ENCODE data around the gene SIVA1.

SIVA1 gene

GRCh38 chr14:104742586-104743455, 10.1 kb upstream of the SIVA1 start:
- H3K9me3 ChIP-seq, result no peaks in the 10 kb centered on the region
- no peak overlapping the region for H3K4me3 ChIP-seq (ENCODE audit: low read depth in 1 of 2, low read length in 1 of 2)
- H3K4me1 ChIP-seq (ENCODE audit: control insufficient read depth in 1 of 2, insufficient read depth in 1 of 2, low read depth in 1 of 2, low read length in 1 of 2), result no peaks in the 10 kb centered on the region
- no peaks in the 10 kb centered on the region for H3K36me3 ChIP-seq
- no peak overlapping the region for H3K27ac ChIP-seq
- no peaks in the 10 kb centered on the region for H3K27me3 ChIP-seq
- no peak for TF ChIP-seq CTCF (IDR thresholded peaks at IDR 0.05)

- H3K27me3 ChIP-seq, result no peaks in the 10 kb centered on the region
- no peaks in the 10 kb centered on the region for H3K36me3 ChIP-seq
- H3K4me3 ChIP-seq (ENCODE audit: low read depth in 1 of 2, low read length in 1 of 2), result no peak overlapping the region
- no peak overlapping the region for H3K27ac ChIP-seq
- no peaks in the 10 kb centered on the region for H3K9me3 ChIP-seq
- H3K4me1 ChIP-seq (ENCODE audit: control insufficient read depth in 1 of 2, insufficient read depth in 1 of 2, low read depth in 1 of 2, low read length in 1 of 2), result no peaks in the 10 kb centered on the region
- no peak for TF ChIP-seq CTCF (IDR thresholded peaks at IDR 0.05)
Measured at GRCh38 chr14:104743461-104744380, 9.2 kb upstream of the SIVA1 start.

GRCh38 chr14:104744484-104744883, 8.5 kb upstream of the SIVA1 start:
- Histone ChIP-seq H3K4me1 (ENCODE audit: control insufficient read depth in 1 of 2, insufficient read depth in 1 of 2, low read depth in 1 of 2, low read length in 1 of 2) (no peaks in the 10 kb centered on the region), H3K27ac (no peak overlapping the region), H3K9me3 (no peaks in the 10 kb centered on the region), H3K36me3 (no peaks in the 10 kb centered on the region), H3K4me3 (ENCODE audit: low read depth in 1 of 2, low read length in 1 of 2) (no peak overlapping the region), H3K27me3 (no peaks in the 10 kb centered on the region)
- TF ChIP-seq CTCF (IDR thresholded peaks at IDR 0.05), result no peak

- H3K36me3 ChIP-seq, result no peaks in the 10 kb centered on the region
- H3K9me3 ChIP-seq, result no peaks in the 10 kb centered on the region
- no peak overlapping the region for H3K4me3 ChIP-seq (ENCODE audit: low read depth in 1 of 2, low read length in 1 of 2)
- H3K27ac ChIP-seq, result no peak overlapping the region
- no peak for TF ChIP-seq CTCF (IDR thresholded peaks at IDR 0.05)
- H3K4me1 ChIP-seq (ENCODE audit: control insufficient read depth in 1 of 2, insufficient read depth in 1 of 2, low read depth in 1 of 2, low read length in 1 of 2), result no peaks in the 10 kb centered on the region
- H3K27me3 ChIP-seq, result no peaks in the 10 kb centered on the region
Measured at GRCh38 chr14:104745431-104745830, 7.5 kb upstream of the SIVA1 start.

GRCh38 chr14:104746071-104746545, 6.8 kb upstream of the SIVA1 start:
- TF ChIP-seq CTCF (IDR thresholded peaks at IDR 0.05), result no peak
- Histone ChIP-seq H3K36me3 (no peaks in the 10 kb centered on the region), H3K9me3 (no peaks in the 10 kb centered on the region), H3K27me3 (no peaks in the 10 kb centered on the region), H3K27ac (no peak overlapping the region), H3K4me3 (ENCODE audit: low read depth in 1 of 2, low read length in 1 of 2) (no peak overlapping the region), H3K4me1 (ENCODE audit: control insufficient read depth in 1 of 2, insufficient read depth in 1 of 2, low read depth in 1 of 2, low read length in 1 of 2) (no peaks in the 10 kb centered on the region)

Data from neutrophil (primary cell).